SJCRH30 (cell line): ENCODE measurements around the gene NDRG2. TPM values are rescaled to one million over a fixed set of nuclear protein-coding genes. Genes with fewer than 3 reads are reported as not detected.
"Not testable (repeated sequence)": the region's sequence is repeated elsewhere in the genome, so short reads cannot be mapped to it uniquely, and the experiment has no call there.

Source experiments
- DNase-seq, 2 experiments: peaks; one replicate each; pipeline ENCODE4 v3.0.0-alpha.2; 2015 to 2020
- H3K27ac ChIP-seq: fragments of 250-450 bp; sonication (Bioruptor Pico); 2 replicates; pipeline ENCODE4 v1.5.1; 2020; ENCODE audit warnings: mild to moderate bottlenecking, moderate library complexity
- H3K27me3 ChIP-seq: fragments of 250-450 bp; sonication (Bioruptor Pico); 2 replicates; pipeline ENCODE4 v1.5.1; 2020; ENCODE audit warnings: mild to moderate bottlenecking, moderate library complexity
- H3K36me3 ChIP-seq: fragments of 250-450 bp; sonication (Bioruptor Pico); 2 replicates; pipeline ENCODE4 v1.5.1; 2020; ENCODE audit warnings: mild to moderate bottlenecking, moderate library complexity
- H3K4me1 ChIP-seq: fragments of 250-450 bp; sonication (Bioruptor Pico); 2 replicates; pipeline ENCODE4 v1.5.1; 2020; ENCODE audit warnings: mild to moderate bottlenecking, moderate library complexity
- H3K4me3 ChIP-seq: fragments of 250-450 bp; sonication (Bioruptor Pico); 2 replicates; pipeline ENCODE4 v1.5.1; 2020; ENCODE audit warnings: mild to moderate bottlenecking, moderate library complexity
- H3K9me3 ChIP-seq: fragments of 250-450 bp; sonication (Bioruptor Pico); replicated peaks from 2 replicates; pipeline ENCODE4 v1.5.1; 2020; ENCODE audit warnings: mild to moderate bottlenecking, moderate library complexity
- total RNA-seq: library from RNA; depleted of rRNA; stranded (reverse); fragments of >200 nt; shearing (Covaris generic); gene quantifications from 2 replicates; pipeline ENCODE4 v1.2.3, GENCODE V29; 2014

NDRG2 gene
- total RNA-seq, 1 experiment from 2014 or later = 5.8 TPM

GRCh38 chr14:21017528-21018245, 7.2 kb downstream of the NDRG2 start:
- H3K27ac ChIP-seq = no peak overlapping the region
- H3K36me3 ChIP-seq = no peaks in the 10 kb centered on the region
- H3K27me3 ChIP-seq = no peaks in the 10 kb centered on the region; the same call in 1 of the 2 replicates
- no peak overlapping the region for H3K4me3 ChIP-seq
- H3K9me3 ChIP-seq = no peaks in the 10 kb centered on the region
- DNase-seq = no peak
- peaks cover 3% of the 10 kb centered on the region; the same call in 1 of the 2 replicates for H3K4me1 ChIP-seq

DNA sequence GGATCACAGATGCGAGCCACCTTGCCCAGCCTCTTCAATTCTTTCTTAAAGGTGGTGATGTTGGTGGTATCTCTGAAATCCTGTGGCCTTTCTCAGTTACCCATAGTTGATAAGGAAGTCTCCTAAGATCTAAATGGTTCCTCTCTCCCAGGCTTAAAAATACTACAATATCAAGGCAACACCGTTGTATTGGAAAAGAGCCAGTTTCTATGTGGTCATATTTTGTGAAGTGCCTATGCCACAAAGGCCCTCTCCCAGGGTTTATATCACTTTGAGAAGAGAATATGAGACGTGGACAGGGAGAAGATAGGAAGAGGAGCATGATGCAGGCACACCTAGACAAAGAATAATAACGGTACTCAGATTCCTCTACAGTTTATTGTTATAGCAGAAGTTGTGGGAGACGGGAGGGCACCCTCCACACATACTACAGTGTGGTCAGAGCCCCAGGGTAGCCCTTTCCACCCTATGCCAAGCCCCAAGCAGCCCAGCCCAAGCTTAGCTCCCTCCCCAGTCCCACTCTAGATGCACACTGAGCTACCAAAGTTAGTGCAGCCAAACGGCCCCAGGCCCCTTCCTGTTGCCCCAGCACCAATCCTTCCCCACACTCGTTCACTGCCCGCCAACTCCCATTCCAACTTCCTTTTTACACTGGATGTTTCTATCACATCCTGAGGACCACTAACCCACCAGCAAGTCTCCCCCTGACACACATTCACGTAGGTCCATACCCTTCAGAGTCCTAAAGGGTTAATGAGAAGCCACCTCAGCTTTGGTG, 8.3 kb downstream of the NDRG2 start:
- Histone ChIP-seq H3K36me3 (no peaks in the 10 kb centered on the region), H3K27me3 (no peaks in the 10 kb centered on the region; the same call in 1 of the 2 replicates), H3K27ac (no peak overlapping the region), H3K4me1 (peaks cover 3% of the 10 kb centered on the region; the same call in 1 of the 2 replicates), H3K4me3 (no peak overlapping the region), H3K9me3 (no peaks in the 10 kb centered on the region)
- no peak for DNase-seq

- DNase-seq = no peak
- Histone ChIP-seq H3K27me3 (no peaks in the 10 kb centered on the region; the same call in 1 of the 2 replicates), H3K4me3 (no peak overlapping the region), H3K27ac (no peak overlapping the region), H3K9me3 (no peaks in the 10 kb centered on the region), H3K4me1 (peaks cover 3% of the 10 kb centered on the region; the same call in 1 of the 2 replicates), H3K36me3 (no peaks in the 10 kb centered on the region)
Measured at GRCh38 chr14:21015312-21015711, 9.5 kb downstream of the NDRG2 start.

DNA sequence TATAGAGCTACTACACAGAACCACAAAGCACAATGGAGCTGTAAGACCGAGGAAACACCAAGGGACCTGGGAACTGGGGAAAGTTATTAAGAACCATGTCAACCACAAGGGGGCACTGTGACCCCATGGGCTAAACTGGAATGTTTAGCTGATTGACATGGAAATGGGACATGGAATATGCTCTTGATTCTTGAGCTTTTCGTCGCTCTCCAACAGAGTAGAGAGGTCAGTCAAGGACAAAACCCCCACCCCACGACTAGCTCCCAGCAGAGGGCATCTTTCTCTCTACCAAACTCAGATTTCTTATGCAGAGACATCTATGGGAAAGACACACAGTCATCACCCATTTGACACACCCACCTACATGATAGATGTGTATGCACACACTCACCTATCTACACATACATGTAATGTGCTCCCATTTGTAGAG, 10.1 kb downstream of the NDRG2 start:
- H3K4me1 ChIP-seq = peaks cover 3% of the 10 kb centered on the region; the same call in 1 of the 2 replicates
- DNase-seq = peak; percentile 71 to 93
- no peaks in the 10 kb centered on the region for H3K36me3 ChIP-seq
- H3K27ac ChIP-seq = no peak overlapping the region
- H3K27me3 ChIP-seq = no peaks in the 10 kb centered on the region; the same call in 1 of the 2 replicates
- no peaks in the 10 kb centered on the region for H3K9me3 ChIP-seq
- H3K4me3 ChIP-seq = no peak overlapping the region

DNA sequence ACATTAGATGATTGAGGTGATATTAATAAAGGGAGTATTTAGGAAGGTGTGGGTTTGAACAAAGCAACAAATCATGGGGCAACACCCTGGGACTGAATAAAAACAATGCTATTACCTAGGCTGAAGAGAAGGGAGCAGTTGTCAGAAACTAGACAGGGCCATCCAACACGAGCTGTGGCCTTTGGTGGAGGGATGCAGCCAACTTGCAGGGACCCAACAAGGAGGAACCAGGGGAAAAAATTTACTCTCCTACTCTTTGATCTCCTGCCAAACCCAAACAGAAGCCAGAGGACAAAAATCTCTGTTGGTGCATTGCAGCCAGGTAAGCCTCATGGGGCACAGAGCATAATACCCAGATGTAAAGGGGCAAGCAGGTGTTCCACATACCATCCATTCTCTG, 13.7 kb downstream of the NDRG2 start:
- no peaks in the 10 kb centered on the region; the same call in 1 of the 2 replicates for H3K27me3 ChIP-seq
- H3K4me3 ChIP-seq = no peak overlapping the region
- DNase-seq = no peak
- peaks cover 3% of the 10 kb centered on the region; the same call in 1 of the 2 replicates for H3K4me1 ChIP-seq
- no peaks in the 10 kb centered on the region for H3K36me3 ChIP-seq
- H3K27ac ChIP-seq = no peak overlapping the region
- H3K9me3 ChIP-seq = no peaks in the 10 kb centered on the region

GRCh38 chr14:21009721-21010120, 15.1 kb downstream of the NDRG2 start:
- DNase-seq, H3K27me3 ChIP-seq, H3K27ac ChIP-seq, H3K4me3 ChIP-seq, H3K4me1 ChIP-seq, H3K9me3 ChIP-seq, H3K36me3 ChIP-seq: not testable (repeated sequence)

- peaks cover 7% of the 10 kb centered on the region; the same call in 1 of the 2 replicates for H3K4me1 ChIP-seq
- peak overlapping the region; percentile 33 for H3K4me3 ChIP-seq
- H3K36me3 ChIP-seq = no peaks in the 10 kb centered on the region
- H3K27ac ChIP-seq = no peak overlapping the region
- no peaks in the 10 kb centered on the region for H3K9me3 ChIP-seq
- DNase-seq = peak; percentile 14 to 19
- H3K27me3 ChIP-seq = no peaks in the 10 kb centered on the region
Measured at GRCh38 chr14:21003788-21004346, 21.0 kb downstream of the NDRG2 start.

DNA sequence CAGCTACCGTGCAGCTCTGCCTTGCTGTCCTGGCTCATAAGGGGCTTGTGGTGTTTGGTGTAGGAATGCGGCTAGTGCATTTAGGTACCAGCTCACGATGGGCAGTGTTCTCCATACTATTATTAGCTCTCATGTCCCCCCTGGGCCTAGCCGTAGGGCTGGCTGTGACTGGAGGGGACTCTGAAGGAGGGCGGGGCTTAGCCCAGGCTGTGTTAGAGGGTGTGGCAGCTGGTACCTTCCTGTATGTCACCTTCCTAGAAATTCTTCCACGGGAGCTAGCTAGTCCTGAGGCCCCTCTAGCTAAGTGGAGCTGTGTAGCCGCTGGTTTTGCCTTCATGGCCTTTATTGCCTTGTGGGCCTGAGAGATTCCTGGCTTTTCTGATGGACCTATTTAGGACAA, 23.6 kb downstream of the NDRG2 start:
- H3K4me1 ChIP-seq = peaks cover 7% of the 10 kb centered on the region; the same call in 1 of the 2 replicates
- no peak for DNase-seq

DNA sequence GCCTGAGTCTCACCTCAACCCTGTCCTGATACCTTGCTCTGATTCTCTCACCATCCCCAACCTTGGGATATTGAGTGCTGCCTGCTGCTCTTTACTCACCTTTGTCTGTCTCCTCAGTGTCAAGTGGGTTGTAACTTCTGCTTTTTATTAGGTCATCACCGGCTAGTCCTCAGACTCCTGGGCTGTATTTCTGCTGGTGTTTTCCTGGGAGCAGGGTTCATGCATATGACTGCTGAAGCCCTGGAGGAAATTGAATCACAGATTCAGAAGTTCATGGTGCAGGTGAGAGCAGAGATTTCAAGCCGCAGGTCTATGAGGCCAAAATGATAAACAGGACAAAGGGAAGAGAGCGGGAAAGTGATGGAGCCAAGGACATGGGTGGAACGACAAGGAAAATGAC, 25.3 kb downstream of the NDRG2 start:
- Histone ChIP-seq H3K27me3 (no peaks in the 10 kb centered on the region), H3K36me3 (peaks cover 21% of the 10 kb centered on the region), H3K9me3 (no peaks in the 10 kb centered on the region), H3K4me1 (peaks cover 7% of the 10 kb centered on the region; the same call in 1 of the 2 replicates), H3K4me3 (no peak overlapping the region), H3K27ac (no peak overlapping the region)
- DNase-seq = no peak

More for the DNA sequence above, 23.6 kb downstream of the NDRG2 start:
- H3K36me3 ChIP-seq = peaks cover 5% of the 10 kb centered on the region; the same call in 1 of the 2 replicates
- no peak overlapping the region for H3K27ac ChIP-seq
- no peaks in the 10 kb centered on the region for H3K27me3 ChIP-seq
- no peaks in the 10 kb centered on the region for H3K9me3 ChIP-seq
- no peak overlapping the region for H3K4me3 ChIP-seq

GRCh38 chr14:20998674-20999366, 26.0 kb downstream of the NDRG2 start, which contains the start of gene SLC39A2:
Gene SLC39A2, plus strand, starts transcription at chr14:20999293. Its CDS starts 154 bp downstream, at chr14:20999447.
- no peaks in the 10 kb centered on the region for H3K9me3 ChIP-seq
- H3K4me1 ChIP-seq = peaks cover 7% of the 10 kb centered on the region; the same call in 1 of the 2 replicates
- H3K36me3 ChIP-seq = peaks cover 25% of the 10 kb centered on the region
- H3K4me3 ChIP-seq = no peak within 1 kb of the TSS
- H3K27ac ChIP-seq = no peak within 1 kb of the TSS
- DNase-seq = peak in 1 of 2 experiments; percentile 20
- no peaks in the 10 kb centered on the region for H3K27me3 ChIP-seq

- no peak overlapping the region for H3K4me3 ChIP-seq
- no peak overlapping the region for H3K27ac ChIP-seq
- peaks cover 4% of the 10 kb centered on the region; the same call in 1 of the 2 replicates for H3K4me1 ChIP-seq
- no peaks in the 10 kb centered on the region for H3K27me3 ChIP-seq
- no peak for DNase-seq
- peaks cover 26% of the 10 kb centered on the region for H3K36me3 ChIP-seq
- no peaks in the 10 kb centered on the region for H3K9me3 ChIP-seq
Measured at GRCh38 chr14:20998139-20998538, 26.7 kb downstream of the NDRG2 start.

DNA sequence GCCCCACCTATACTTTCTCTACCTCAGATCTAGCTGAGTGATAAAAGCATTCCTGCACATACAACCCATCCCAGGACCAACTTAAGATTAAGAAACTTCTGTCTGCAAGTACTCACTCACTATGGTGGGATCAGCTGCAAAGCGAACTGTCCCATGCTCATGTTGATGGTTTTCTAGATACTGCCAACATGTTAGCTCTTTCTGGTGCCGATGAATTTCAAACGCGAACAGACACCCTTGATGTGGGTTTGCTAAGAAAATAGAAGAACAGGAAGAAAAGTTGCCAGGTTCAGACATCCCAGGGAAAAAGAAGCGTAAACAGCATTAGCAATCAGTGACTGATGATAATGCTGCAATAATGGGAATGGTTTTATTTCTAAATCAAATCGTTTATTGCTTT, 27.3 kb downstream of the NDRG2 start:
- H3K36me3 ChIP-seq = peaks cover 31% of the 10 kb centered on the region
- no peak for DNase-seq
- H3K4me3 ChIP-seq = no peak overlapping the region
- H3K4me1 ChIP-seq = no peaks in the 10 kb centered on the region
- no peaks in the 10 kb centered on the region for H3K9me3 ChIP-seq
- no peaks in the 10 kb centered on the region for H3K27me3 ChIP-seq
- H3K27ac ChIP-seq = no peak overlapping the region

DNA sequence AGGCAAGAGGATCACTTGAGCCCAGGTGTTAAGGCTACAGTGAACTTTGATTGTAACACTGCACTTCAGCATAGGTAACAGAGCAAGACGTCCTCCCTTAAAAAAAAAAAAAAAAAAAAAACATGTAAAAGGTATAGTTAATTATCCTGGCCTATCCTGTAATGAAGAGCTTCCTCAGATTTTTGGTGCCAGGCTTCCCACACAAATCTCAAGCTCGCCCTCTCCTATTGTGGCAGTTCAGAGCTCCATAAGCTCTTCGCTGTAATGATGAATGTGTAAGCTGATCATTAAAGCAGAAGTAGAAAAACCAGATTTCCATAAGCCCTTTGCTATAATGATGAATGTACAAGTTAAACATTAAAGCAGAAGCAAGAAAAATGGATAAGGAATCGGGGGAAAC, 27.7 kb downstream of the NDRG2 start:
- DNase-seq = no peak
- Histone ChIP-seq H3K27ac (no peak overlapping the region), H3K36me3 (peaks cover 35% of the 10 kb centered on the region), H3K4me3 (no peak overlapping the region), H3K27me3 (no peaks in the 10 kb centered on the region), H3K4me1 (no peaks in the 10 kb centered on the region), H3K9me3 (no peaks in the 10 kb centered on the region)

DNA sequence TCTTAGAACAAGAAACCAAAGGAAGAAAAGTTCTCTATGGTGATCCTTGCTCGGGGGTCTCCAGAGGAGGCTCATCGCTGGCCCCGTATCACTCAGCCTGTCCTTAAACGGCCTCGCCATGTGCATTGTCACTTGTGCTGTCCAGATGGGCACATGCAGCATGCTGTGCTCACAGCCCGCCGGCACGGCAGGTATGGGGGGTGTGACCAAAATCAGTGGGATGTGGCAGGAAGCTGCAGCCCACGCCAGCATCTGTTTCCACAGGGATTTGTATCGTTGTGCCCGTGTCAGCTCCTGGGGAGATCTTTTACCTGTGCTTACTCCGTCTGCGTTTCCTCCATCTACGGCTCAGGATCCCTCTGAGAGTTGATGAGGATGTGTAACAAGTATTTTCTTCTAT, 28.3 kb downstream of the NDRG2 start:
- Histone ChIP-seq H3K4me3 (no peak overlapping the region), H3K4me1 (no peaks in the 10 kb centered on the region), H3K27ac (no peak overlapping the region), H3K9me3 (no peaks in the 10 kb centered on the region), H3K36me3 (peaks cover 41% of the 10 kb centered on the region), H3K27me3 (no peaks in the 10 kb centered on the region)
- no peak for DNase-seq
